GM21447 (cell line): ENCODE results near the gene SH3PXD2B.

ENCODE experiments used
- ATAC-seq: cut with Tn5 transposase; IDR thresholded peaks from one replicate; pipeline ENCODE4 v1.9.1; 2021; ENCODE audit not compliant: unreplicated experiment

SH3PXD2B gene

DNA sequence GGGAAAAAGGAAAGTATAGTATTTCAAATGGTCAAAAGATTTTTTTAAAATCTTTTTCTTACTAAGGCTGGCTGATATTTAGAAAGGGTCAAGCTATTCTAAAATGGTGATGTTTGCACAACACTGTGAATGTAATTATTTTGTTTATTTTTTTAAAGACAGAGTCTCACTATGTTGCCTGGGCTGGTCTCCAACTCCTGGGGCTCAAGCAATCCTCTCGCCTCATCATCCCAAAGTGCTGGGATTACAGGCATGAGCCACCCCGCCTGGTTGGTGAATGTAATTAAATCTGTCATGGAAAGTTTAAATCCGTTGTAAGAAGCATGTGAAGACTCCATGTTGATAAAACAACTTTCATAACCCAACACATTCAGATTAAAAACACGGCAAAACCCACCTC lies 173.4 kb downstream of the SH3PXD2B start:
- ATAC-seq = no peak

DNA sequence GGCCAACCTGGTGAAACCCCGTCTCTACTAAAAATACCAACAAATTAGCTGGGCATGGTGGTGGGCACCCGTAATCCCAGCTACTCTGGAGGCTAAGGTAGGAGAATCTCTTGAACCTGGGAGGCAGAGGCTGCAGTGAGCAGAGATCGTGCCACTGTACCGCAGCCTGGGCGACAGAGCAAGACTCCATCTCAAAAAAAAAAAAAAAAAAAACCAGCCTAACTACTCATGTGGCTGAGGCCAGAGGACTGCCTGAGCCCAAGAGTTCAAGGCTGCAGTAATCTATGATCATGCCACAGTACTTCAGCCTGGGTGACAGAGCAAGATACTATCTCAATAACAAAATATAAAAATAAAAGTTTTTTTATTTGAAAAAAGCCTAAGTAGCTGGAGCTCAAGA lies 174.0 kb downstream of the SH3PXD2B start:
- ATAC-seq = no peak

DNA sequence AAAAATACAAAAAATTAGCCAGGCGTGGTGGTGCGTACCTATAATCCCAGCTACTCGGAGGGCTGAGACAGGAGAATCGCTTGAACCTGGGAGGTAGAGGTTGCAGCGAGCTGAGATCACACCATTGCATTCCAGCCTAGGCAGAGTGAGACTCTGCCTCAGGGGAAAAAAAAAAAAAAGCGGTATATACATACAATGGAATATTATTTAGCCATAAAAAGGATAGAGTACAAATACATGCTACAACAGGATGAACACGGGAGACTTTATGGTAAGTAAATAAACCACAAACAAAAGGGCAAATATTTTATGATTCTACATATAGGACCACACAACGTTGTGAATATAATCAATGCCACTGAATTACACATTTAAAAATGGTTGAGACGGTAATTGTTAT lies 176.0 kb downstream of the SH3PXD2B start:
- ATAC-seq = no peak

DNA sequence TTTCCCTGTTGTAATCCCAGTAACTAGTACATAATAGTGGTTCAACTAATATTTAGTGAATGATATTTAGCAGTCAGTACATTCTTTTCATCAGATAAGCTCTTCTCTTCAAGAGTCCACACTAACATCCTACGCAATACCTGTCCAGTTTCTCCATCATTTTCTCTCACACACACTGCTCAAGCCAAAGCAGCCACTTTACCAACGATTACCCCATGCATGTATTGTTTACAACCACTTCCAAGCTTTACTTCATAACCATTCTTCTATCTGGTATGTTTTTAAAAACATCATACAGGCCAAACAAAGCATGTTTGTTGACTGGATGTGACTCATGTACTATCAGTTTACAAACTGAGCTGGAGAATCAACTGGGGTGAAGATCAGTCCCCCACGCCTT lies 178.1 kb downstream of the SH3PXD2B start:
- no peak for ATAC-seq
